RPMI7951 (cell line): ENCODE data around the gene DIS3. TPM values are rescaled to one million over a fixed set of nuclear protein-coding genes. Genes with fewer than 3 reads are reported as not detected.
"Not testable (repeated sequence)": the region's sequence is repeated elsewhere in the genome, so short reads cannot be mapped to it uniquely, and the experiment has no call there.

Experiments used
- DNase-seq: peaks from one replicate; pipeline ENCODE4 v3.0.0-alpha.2; 2012; ENCODE audit warnings: low read depth
- total RNA-seq: library from RNA; depleted of rRNA; stranded (reverse); fragments of >200 nt; shearing (Covaris generic); gene quantifications from 2 replicates; pipeline ENCODE4 v1.2.3, GENCODE V29; 2014; rRNA removed

Gene DIS3
- total RNA-seq, result 27.0 and 32.0 TPM in 2 replicates

GRCh38 chr13:72781451-72782439, at the start of gene DIS3, which contains the start of gene PIBF1:
TSS of gene DIS3 (minus strand) at chr13:72781900. CDS start at chr13:72781832, 68 bp downstream.
TSS of gene PIBF1 (plus strand) at chr13:72782133. CDS start at chr13:72783470, 1,337 bp downstream.
- DNase-seq, result peak; percentile 96

- no peak for DNase-seq
Measured at GRCh38 chr13:72823724-72824123, 42.0 kb upstream of the DIS3 start.

GRCh38 chr13:72823081-72823480, 41.4 kb upstream of the DIS3 start:
- no peak for DNase-seq

GRCh38 chr13:72820898-72821279, 39.2 kb upstream of the DIS3 start:
- DNase-seq, result no peak

- peak; percentile 55 for DNase-seq
Measured at GRCh38 chr13:72820156-72820897, 38.6 kb upstream of the DIS3 start.

GRCh38 chr13:72808917-72809500, 27.3 kb upstream of the DIS3 start:
- peak; percentile 24 for DNase-seq

- DNase-seq, result not testable (repeated sequence)
Measured at GRCh38 chr13:72806514-72806913, 24.8 kb upstream of the DIS3 start.

GRCh38 chr13:72805676-72806346, 24.1 kb upstream of the DIS3 start:
- DNase-seq, result no peak

GRCh38 chr13:72804301-72804700, 22.6 kb upstream of the DIS3 start:
- no peak for DNase-seq

- DNase-seq, result no peak
Measured at GRCh38 chr13:72798817-72799216, 17.1 kb upstream of the DIS3 start.

GRCh38 chr13:72792640-72793039, 10.9 kb upstream of the DIS3 start:
- no peak for DNase-seq

- DNase-seq, result no peak
Measured at GRCh38 chr13:72788831-72789230, 7.1 kb upstream of the DIS3 start.

GRCh38 chr13:72784679-72785078, 3.0 kb upstream of the DIS3 start:
- DNase-seq, result not testable (repeated sequence)

GRCh38 chr13:72782717-72783116, 1.0 kb upstream of the DIS3 start:
- peak; percentile 16 for DNase-seq

- DNase-seq, result no peak
Measured at GRCh38 chr13:72774019-72774418, 7.7 kb downstream of the DIS3 start.

GRCh38 chr13:72763411-72763810, 18.3 kb downstream of the DIS3 start:
- DNase-seq, result no peak

- no peak for DNase-seq
Measured at GRCh38 chr13:72760189-72760588, 21.5 kb downstream of the DIS3 start.

GRCh38 chr13:72757792-72758535, 23.7 kb downstream of the DIS3 start:
- DNase-seq, result no peak

- DNase-seq, result no peak
Measured at GRCh38 chr13:72754111-72754510, 27.6 kb downstream of the DIS3 start.

- no peak for DNase-seq
Measured at GRCh38 chr13:72751220-72751619, 30.5 kb downstream of the DIS3 start.

GRCh38 chr13:72745260-72745659, 36.4 kb downstream of the DIS3 start:
- DNase-seq, result no peak
